ENCODE measurements around the gene NACC1.

The NACC1 gene

DNA sequence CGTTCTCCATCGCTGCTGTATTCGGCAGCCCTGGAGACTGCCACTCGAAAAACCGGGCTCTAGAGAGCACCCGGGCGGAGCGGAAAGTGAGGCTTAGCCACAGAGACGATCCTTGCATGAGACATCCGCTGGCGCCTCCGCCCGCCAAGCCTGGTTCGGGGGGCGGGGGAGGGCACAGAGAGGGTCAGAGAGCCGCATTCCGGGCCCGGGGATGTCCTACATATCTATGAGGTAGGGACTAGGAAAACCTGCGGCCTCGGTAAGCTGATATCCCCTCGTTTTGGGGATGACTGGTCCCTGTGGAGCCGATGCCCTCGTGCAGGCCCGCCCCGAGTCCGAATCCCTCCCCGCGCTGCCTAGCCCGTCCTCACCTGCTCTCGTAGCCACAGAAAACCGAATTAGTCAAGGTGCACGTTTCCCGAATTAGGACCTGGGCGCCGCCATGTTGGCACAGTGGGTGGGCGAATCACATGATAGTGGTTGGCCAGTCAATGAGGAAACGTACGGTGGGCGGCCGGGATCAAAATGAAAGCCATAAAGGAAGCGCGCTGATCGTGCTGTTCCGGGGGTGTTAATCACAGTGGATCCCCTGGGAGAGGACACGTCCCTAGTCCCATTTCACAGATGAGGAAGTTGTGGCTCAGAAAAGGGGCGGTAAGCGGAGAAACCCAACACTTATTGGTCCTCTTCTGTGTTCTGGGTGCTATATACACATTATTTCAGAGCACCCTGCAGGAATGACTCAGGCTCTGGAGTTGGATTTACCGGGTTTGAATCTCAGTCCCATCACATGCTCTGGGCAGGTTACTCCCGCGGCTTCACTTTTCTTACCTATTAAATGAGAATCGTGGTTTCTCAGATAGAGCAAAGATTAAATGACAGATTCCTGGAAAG lies 1.5 kb upstream of the NACC1 start, which contains the start of gene TRMT1 (continued):
- TF ChIP-seq ZNF140 (tag by site-specific recombination; IDR thresholded peaks at IDR 0.05): no peak
- no peak for TF ChIP-seq ZNF132 (tag by site-specific recombination; IDR thresholded peaks at IDR 0.05; ENCODE audit: borderline replicate concordance)
- no peak for TF ChIP-seq ZNF776 (tag by site-specific recombination; IDR thresholded peaks at IDR 0.05; ENCODE audit: borderline replicate concordance)
- no peak for TF ChIP-seq ZNF549 (tag by site-specific recombination; IDR thresholded peaks at IDR 0.05)
- TF ChIP-seq, protein P1, sequence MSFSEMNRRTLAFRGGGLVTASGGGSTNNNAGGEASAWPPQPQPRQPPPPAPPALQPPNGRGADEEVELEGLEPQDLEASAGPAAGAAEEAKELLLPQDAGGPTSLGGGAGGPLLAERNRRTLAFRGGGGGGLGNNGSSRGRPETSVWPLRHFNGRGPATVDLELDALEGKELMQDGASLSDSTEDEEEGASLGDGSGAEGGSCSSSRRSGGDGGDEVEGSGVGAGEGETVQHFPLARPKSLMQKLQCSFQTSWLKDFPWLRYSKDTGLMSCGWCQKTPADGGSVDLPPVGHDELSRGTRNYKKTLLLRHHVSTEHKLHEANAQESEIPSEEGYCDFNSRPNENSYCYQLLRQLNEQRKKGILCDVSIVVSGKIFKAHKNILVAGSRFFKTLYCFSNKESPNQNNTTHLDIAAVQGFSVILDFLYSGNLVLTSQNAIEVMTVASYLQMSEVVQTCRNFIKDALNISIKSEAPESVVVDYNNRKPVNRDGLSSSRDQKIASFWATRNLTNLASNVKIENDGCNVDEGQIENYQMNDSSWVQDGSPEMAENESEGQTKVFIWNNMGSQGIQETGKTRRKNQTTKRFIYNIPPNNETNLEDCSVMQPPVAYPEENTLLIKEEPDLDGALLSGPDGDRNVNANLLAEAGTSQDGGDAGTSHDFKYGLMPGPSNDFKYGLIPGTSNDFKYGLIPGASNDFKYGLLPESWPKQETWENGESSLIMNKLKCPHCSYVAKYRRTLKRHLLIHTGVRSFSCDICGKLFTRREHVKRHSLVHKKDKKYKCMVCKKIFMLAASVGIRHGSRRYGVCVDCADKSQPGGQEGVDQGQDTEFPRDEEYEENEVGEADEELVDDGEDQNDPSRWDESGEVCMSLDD (tag by site-specific recombination; IDR thresholded peaks at IDR 0.05): peak; percentile 97
- TF ChIP-seq, protein P2, sequence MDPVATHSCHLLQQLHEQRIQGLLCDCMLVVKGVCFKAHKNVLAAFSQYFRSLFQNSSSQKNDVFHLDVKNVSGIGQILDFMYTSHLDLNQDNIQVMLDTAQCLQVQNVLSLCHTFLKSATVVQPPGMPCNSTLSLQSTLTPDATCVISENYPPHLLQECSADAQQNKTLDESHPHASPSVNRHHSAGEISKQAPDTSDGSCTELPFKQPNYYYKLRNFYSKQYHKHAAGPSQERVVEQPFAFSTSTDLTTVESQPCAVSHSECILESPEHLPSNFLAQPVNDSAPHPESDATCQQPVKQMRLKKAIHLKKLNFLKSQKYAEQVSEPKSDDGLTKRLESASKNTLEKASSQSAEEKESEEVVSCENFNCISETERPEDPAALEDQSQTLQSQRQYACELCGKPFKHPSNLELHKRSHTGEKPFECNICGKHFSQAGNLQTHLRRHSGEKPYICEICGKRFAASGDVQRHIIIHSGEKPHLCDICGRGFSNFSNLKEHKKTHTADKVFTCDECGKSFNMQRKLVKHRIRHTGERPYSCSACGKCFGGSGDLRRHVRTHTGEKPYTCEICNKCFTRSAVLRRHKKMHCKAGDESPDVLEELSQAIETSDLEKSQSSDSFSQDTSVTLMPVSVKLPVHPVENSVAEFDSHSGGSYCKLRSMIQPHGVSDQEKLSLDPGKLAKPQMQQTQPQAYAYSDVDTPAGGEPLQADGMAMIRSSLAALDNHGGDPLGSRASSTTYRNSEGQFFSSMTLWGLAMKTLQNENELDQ (tag by site-specific recombination; IDR thresholded peaks at IDR 0.05; ENCODE audit: low read depth): no peak
- TF ChIP-seq ZNF248 (tag by site-specific recombination; IDR thresholded peaks at IDR 0.05): no peak
- peak; percentile 67 for TF ChIP-seq ZNF335 (tag by site-specific recombination; conservative IDR thresholded peaks at IDR 0.05)
- TF ChIP-seq ZNF24 (tag by site-specific recombination; IDR thresholded peaks at IDR 0.05): peak; percentile 95
- TF ChIP-seq IKZF3 (tag by site-specific recombination; IDR thresholded peaks at IDR 0.05): peak; percentile 57
- TF ChIP-seq ZNF623 (tag by site-specific recombination; IDR thresholded peaks at IDR 0.05): peak; percentile 41; the same call in 1 of the 2 replicates
- peak; percentile 53; the same call in 1 of the 2 replicates for TF ChIP-seq OVOL3 (tag by site-specific recombination; IDR thresholded peaks at IDR 0.05)
- TF ChIP-seq, protein P3, sequence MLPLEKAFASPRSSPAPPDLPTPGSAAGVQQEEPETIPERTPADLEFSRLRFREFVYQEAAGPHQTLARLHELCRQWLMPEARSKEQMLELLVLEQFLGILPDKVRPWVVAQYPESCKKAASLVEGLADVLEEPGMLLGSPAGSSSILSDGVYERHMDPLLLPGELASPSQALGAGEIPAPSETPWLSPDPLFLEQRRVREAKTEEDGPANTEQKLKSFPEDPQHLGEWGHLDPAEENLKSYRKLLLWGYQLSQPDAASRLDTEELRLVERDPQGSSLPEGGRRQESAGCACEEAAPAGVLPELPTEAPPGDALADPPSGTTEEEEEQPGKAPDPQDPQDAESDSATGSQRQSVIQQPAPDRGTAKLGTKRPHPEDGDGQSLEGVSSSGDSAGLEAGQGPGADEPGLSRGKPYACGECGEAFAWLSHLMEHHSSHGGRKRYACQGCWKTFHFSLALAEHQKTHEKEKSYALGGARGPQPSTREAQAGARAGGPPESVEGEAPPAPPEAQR (tag by site-specific recombination; IDR thresholded peaks at IDR 0.05): peak; percentile 74
- no peak for TF ChIP-seq MEIS1 (CRISPR knock-in tag; IDR thresholded peaks at IDR 0.05; ENCODE audit: borderline replicate concordance)
- TF ChIP-seq ZNF830 (tag by site-specific recombination; IDR thresholded peaks at IDR 0.05; ENCODE audit: low read depth): no peak
- TF ChIP-seq ZNF311 (tag by site-specific recombination; IDR thresholded peaks at IDR 0.05; ENCODE audit: borderline replicate concordance): no peak
- TF ChIP-seq ZNF555 (tag by site-specific recombination; conservative IDR thresholded peaks at IDR 0.05): no peak
- TF ChIP-seq, protein P4, sequence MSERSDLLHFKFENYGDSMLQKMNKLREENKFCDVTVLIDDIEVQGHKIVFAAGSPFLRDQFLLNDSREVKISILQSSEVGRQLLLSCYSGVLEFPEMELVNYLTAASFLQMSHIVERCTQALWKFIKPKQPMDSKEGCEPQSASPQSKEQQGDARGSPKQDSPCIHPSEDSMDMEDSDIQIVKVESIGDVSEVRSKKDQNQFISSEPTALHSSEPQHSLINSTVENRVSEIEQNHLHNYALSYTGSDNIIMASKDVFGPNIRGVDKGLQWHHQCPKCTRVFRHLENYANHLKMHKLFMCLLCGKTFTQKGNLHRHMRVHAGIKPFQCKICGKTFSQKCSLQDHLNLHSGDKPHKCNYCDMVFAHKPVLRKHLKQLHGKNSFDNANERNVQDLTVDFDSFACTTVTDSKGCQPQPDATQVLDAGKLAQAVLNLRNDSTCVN (tag by site-specific recombination; optimal IDR thresholded peaks at IDR 0.05): peak; percentile 30
- TF ChIP-seq, protein P5, sequence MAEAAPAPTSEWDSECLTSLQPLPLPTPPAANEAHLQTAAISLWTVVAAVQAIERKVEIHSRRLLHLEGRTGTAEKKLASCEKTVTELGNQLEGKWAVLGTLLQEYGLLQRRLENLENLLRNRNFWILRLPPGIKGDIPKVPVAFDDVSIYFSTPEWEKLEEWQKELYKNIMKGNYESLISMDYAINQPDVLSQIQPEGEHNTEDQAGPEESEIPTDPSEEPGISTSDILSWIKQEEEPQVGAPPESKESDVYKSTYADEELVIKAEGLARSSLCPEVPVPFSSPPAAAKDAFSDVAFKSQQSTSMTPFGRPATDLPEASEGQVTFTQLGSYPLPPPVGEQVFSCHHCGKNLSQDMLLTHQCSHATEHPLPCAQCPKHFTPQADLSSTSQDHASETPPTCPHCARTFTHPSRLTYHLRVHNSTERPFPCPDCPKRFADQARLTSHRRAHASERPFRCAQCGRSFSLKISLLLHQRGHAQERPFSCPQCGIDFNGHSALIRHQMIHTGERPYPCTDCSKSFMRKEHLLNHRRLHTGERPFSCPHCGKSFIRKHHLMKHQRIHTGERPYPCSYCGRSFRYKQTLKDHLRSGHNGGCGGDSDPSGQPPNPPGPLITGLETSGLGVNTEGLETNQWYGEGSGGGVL (tag by site-specific recombination; IDR thresholded peaks at IDR 0.05): no peak
- no peak for TF ChIP-seq PRDM1 (tag by site-specific recombination; IDR thresholded peaks at IDR 0.05)
- peak; percentile 43 for TF ChIP-seq SP2 (tag by site-specific recombination; IDR thresholded peaks at IDR 0.05)
- peak; percentile 97 for TF ChIP-seq YY2 (tag by site-specific recombination; IDR thresholded peaks at IDR 0.05)
- TF ChIP-seq ZNF558 (tag by site-specific recombination; IDR thresholded peaks at IDR 0.05): peak; percentile 82
- no peak for TF ChIP-seq MYNN (tag by site-specific recombination; IDR thresholded peaks at IDR 0.05; ENCODE audit: borderline replicate concordance)
- TF ChIP-seq, protein P6, sequence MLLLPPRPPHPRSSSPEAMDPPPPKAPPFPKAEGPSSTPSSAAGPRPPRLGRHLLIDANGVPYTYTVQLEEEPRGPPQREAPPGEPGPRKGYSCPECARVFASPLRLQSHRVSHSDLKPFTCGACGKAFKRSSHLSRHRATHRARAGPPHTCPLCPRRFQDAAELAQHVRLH (tag by site-specific recombination; IDR thresholded peaks at IDR 0.05): peak; percentile 96
- TF ChIP-seq, protein P7, sequence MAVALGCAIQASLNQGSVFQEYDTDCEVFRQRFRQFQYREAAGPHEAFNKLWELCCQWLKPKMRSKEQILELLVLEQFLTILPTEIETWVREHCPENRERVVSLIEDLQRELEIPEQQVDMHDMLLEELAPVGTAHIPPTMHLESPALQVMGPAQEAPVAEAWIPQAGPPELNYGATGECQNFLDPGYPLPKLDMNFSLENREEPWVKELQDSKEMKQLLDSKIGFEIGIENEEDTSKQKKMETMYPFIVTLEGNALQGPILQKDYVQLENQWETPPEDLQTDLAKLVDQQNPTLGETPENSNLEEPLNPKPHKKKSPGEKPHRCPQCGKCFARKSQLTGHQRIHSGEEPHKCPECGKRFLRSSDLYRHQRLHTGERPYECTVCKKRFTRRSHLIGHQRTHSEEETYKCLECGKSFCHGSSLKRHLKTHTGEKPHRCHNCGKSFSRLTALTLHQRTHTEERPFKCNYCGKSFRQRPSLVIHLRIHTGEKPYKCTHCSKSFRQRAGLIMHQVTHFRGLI (tag by site-specific recombination; IDR thresholded peaks at IDR 0.05): peak; percentile 80; the same call in 1 of the 2 replicates
